ENCODE results near the gene CPXM2. TPM values are rescaled to one million over a fixed set of nuclear protein-coding genes. Genes with fewer than 3 reads are reported as not detected.

The CPXM2 gene
- total RNA-seq, 1 experiment from 2014 or later: not detected

GRCh38 chr10:123935680-123936079, 44.1 kb upstream of the CPXM2 start:
- no peak overlapping the region for H3K27ac ChIP-seq (ENCODE audit: low read length)
- H3K27me3 ChIP-seq (ENCODE audit: control insufficient read depth, insufficient read depth, low read length): no peaks in the 10 kb centered on the region
- no peak for TF ChIP-seq POLR2AphosphoS5 (IDR thresholded peaks at IDR 0.05; ENCODE audit: low read depth, low read length)
- no peak for TF ChIP-seq SIN3A (IDR thresholded peaks at IDR 0.05; ENCODE audit: borderline replicate concordance, insufficient read depth, low read depth, low read length)
- TF ChIP-seq TCF7L2 (IDR thresholded peaks at IDR 0.05; ENCODE audit: low read depth, low read length): no peak
- TF ChIP-seq, protein P1, sequence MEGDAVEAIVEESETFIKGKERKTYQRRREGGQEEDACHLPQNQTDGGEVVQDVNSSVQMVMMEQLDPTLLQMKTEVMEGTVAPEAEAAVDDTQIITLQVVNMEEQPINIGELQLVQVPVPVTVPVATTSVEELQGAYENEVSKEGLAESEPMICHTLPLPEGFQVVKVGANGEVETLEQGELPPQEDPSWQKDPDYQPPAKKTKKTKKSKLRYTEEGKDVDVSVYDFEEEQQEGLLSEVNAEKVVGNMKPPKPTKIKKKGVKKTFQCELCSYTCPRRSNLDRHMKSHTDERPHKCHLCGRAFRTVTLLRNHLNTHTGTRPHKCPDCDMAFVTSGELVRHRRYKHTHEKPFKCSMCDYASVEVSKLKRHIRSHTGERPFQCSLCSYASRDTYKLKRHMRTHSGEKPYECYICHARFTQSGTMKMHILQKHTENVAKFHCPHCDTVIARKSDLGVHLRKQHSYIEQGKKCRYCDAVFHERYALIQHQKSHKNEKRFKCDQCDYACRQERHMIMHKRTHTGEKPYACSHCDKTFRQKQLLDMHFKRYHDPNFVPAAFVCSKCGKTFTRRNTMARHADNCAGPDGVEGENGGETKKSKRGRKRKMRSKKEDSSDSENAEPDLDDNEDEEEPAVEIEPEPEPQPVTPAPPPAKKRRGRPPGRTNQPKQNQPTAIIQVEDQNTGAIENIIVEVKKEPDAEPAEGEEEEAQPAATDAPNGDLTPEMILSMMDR (IDR thresholded peaks at IDR 0.05): no peak
- TF ChIP-seq REST (IDR thresholded peaks at IDR 0.05; ENCODE audit: insufficient read depth in 1 of 2, low read depth in 2 of 2, low read length in 1 of 2): no peak
- BruUV-seq (replicated peaks): no TSS peak
- no peak for DNase-seq (ENCODE audit: low read depth, low spot score)
- no peak overlapping the region for H3K4me3 ChIP-seq (ENCODE audit: low read depth in 2 of 2, low read length in 2 of 2)
- in situ Hi-C loops (cut with HindIII; ENCODE audit: low pct_unique_long_range_greater_than_20kb, low sequenced_read_pairs): no loop called here
- no peak for ATAC-seq
- H3K36me3 ChIP-seq (ENCODE audit: control insufficient read depth, insufficient read depth, low read length): no peaks in the 10 kb centered on the region
- POLR2A ChIA-PET: no interaction called here
- CTCF ChIA-PET: no interaction called here
- intact Hi-C loops (cut with micrococcal nuclease; ENCODE audit: unreplicated experiment): no loop called here
- no peaks in the 10 kb centered on the region for H3K9me3 ChIP-seq (ENCODE audit: control insufficient read depth, insufficient read depth, low read depth, low read length)
- H3K4me1 ChIP-seq (ENCODE audit: control insufficient read depth, insufficient read depth, low read length): no peaks in the 10 kb centered on the region

DNA sequence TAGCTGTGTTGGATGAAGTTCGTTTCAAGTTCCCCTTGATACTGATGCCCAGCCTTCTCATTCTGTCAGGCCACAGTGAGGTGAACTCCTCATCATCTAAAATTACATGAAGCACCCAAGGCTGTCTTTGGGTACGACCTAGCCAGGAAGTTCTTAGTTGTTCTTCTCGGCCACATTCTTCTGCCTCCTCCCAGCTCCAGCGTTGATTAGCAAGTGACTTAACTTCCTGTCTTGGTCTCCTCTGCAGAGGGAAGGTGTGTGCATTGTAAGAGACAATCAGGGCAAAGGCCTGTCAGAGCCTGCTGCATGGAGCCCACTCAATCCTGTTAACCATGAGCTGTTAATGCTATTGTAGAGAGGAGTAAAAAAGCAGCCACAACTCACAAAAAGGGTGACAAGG, 43.2 kb upstream of the CPXM2 start:
- CTCF ChIA-PET: no interaction called here
- BruUV-seq (replicated peaks): no TSS peak

More for the DNA sequence above, 43.2 kb upstream of the CPXM2 start:
- DNase-seq (ENCODE audit: low read depth, low spot score) (no peak), ATAC-seq (no peak)
- POLR2A ChIA-PET: no interaction called here
- Histone ChIP-seq H3K9me3 (ENCODE audit: control insufficient read depth, insufficient read depth, low read depth, low read length) (no peaks in the 10 kb centered on the region), H3K4me1 (ENCODE audit: control insufficient read depth, insufficient read depth, low read length) (no peaks in the 10 kb centered on the region), H3K27ac (ENCODE audit: low read length) (no peak overlapping the region), H3K27me3 (ENCODE audit: control insufficient read depth, insufficient read depth, low read length) (no peaks in the 10 kb centered on the region), H3K36me3 (ENCODE audit: control insufficient read depth, insufficient read depth, low read length) (no peaks in the 10 kb centered on the region), H3K4me3 (ENCODE audit: low read depth in 2 of 2, low read length in 2 of 2) (no peak overlapping the region)
- in situ Hi-C loops (cut with HindIII; ENCODE audit: low pct_unique_long_range_greater_than_20kb, low sequenced_read_pairs) (no loop called here), intact Hi-C loops (cut with micrococcal nuclease; ENCODE audit: unreplicated experiment) (no loop called here)
- TF ChIP-seq SIN3A (IDR thresholded peaks at IDR 0.05; ENCODE audit: borderline replicate concordance, insufficient read depth, low read depth, low read length): no peak
- TF ChIP-seq, protein P1 (IDR thresholded peaks at IDR 0.05): no peak
- no peak for TF ChIP-seq POLR2AphosphoS5 (IDR thresholded peaks at IDR 0.05; ENCODE audit: low read depth, low read length)
- TF ChIP-seq REST (IDR thresholded peaks at IDR 0.05; ENCODE audit: insufficient read depth in 1 of 2, low read depth in 2 of 2, low read length in 1 of 2): no peak
- TF ChIP-seq TCF7L2 (IDR thresholded peaks at IDR 0.05; ENCODE audit: low read depth, low read length): no peak

Measured in Panc1 (cell line).